Ovary (tissue), 9 donors: ENCODE data around the gene DNER. TPM values are rescaled to one million over a fixed set of nuclear protein-coding genes. Genes with fewer than 3 reads are reported as not detected.

Experiments
- DNase-seq, 5 donors: peaks; one replicate each; pipeline ENCODE4 v3.0.0-alpha.2; 2019 to 2020
- H3K27ac ChIP-seq, 2 donors: fragments of 200-600 bp; one replicate each; pipeline versions ENCODE4 v1.5.1 to v1.8.0; 2019 to 2022
- H3K27me3 ChIP-seq: fragments of 200-600 bp; one replicate; pipeline ENCODE4 v1.8.0; 2022
- H3K36me3 ChIP-seq: fragments of 200-600 bp; sonication (generic); one replicate; pipeline ENCODE4 v1.5.1; 2019
- H3K4me1 ChIP-seq: one replicate; pipeline ENCODE4 v1.8.1; 2013; ENCODE audit warnings: mild to moderate bottlenecking, moderate library complexity; ENCODE audit not compliant: insufficient read depth
- H3K4me3 ChIP-seq: fragments of 200-600 bp; sonication (generic); one replicate; pipeline ENCODE4 v1.5.1; 2017
- H3K9me3 ChIP-seq, 2 donors: fragments of 200-600 bp in 1 of 2; sonication (generic) in 1 of 2; one replicate each; pipeline versions ENCODE4 v1.5.1 to v1.8.1; 2013 to 2019; ENCODE audit warnings: mild to moderate bottlenecking in 1 of 2, moderate library complexity in 1 of 2
- EP300 ChIP-seq: sonication (generic); formaldehyde crosslinking; IDR thresholded peaks from one replicate; pipeline ENCODE4 v1.6.1; 2017; ENCODE audit warnings: antibody characterized with exemption
- POLR2A ChIP-seq: fragments of 450-650 bp; IDR thresholded peaks from one replicate; pipeline ENCODE4 v1.6.1; 2017; ENCODE audit warnings: antibody characterized with exemption, mild to moderate bottlenecking, moderate library complexity
- WGBS, 3 donors: extraction: QIAGEN DNeasy Blood & Tissue Kit in 1 of 3; methylation state at CpG; one replicate each; pipeline versions ENCODE4 v1.1.5 to v1.1.7; 2013 to 2017; 5-methylcytosine and 5-hydroxymethylcytosine counted together
- intact Hi-C, 4 donors: fragments of 100-400 bp; cut with DNase I; formaldehyde crosslinking; loops; one replicate each; pipeline versions ENCODE4 v1.11.0 to v1.15.1; 2022 to 2023
- polyA plus RNA-seq, 2 donors: library from polyadenylated mRNA; stranded (reverse); fragments of 200-250 nt in 1 of 2; fragments of 350-450 nt in 1 of 2; fragmentation: Illumina TruSeq in 1 of 2; extraction: RNeasy Lipid Tissue Mini Kit (QIAGEN cat#74804) in 1 of 2; gene quantifications; one replicate each; pipeline ENCODE4 v1.2.3, GENCODE V29; 2013 to 2014
- total RNA-seq, 7 donors: library from RNA; depleted of rRNA in 2 of 7; stranded (reverse); fragments of >200 nt in 2 of 7; fragmentation: NEBNext Ultra II Directional in 3 of 7; extraction: Animal tissue kit (Norgen Biotek cat#: 25700) in 3 of 7; gene quantifications; one replicate each; pipeline versions ENCODE4 v1.1.0 to v1.2.4, GENCODE V29; 2016 to 2023
- TF ChIP-seq, protein P1 (sequence below), 3 donors: fragments of 450-650 bp in 2 of 3; fragments of 200-600 bp in 1 of 3; IDR thresholded peaks; one replicate each; pipeline versions ENCODE4 v1.5.1 to v1.8.0; 2016 to 2022; ENCODE audit warnings: antibody characterized with exemption in 3 of 3, mild to moderate bottlenecking in 1 of 3
- donor health status: DM: no; HTN: no; CAD: no; lungs with moderate emphysema.
- donor health status: DM: no; HTN: no; CAD: no.
- donor health status: Bipolar disorder and iron deficiency.
- donor health status: DM: yes; HTN: yes; CAD: no.
- donor health status: DM: no; HTN: no; CAD: no.
- donor health status: DM: yes; HTN: yes; CAD: no.

Gene DNER
- total and polyA plus RNA-seq, 9 donors, result 0.17 to 2.7 (median 1.2) TPM; not detected in 1

DNA sequence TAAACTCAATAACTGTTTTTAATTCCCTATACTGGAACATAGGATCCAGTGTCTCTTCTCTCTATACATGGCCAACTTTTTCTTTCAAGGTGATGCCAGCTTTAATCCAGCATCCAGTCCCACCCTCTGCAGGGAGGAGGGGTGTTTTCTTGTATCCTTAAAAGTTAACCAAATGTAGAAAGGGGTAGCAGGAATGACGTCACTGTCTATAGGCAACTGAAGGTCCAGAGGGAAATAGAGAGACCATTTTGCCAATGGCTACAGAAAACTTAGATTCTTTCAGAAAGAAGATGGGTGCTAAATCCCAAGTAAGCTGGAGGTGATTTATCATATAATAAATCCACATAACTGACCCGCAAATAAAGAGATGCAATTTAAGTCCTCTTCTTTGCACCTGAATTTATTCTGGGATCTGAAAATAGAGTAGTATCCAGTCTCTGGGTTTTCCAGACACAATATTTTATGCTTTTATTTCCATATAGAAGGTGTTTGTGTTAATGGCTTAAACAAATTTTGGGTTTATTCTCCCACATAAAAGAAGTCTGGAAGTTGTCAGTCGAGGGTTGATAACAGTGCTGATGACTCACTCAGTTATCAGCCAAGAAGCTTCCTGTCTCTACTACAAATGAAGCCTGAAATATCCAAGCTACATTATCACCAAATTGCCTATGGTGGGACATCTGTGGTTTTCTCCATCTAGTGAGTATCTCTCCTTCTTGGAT lies 5.7 kb upstream of the DNER start:
- intact Hi-C loops, result no loop called here
- TF ChIP-seq, protein P1, sequence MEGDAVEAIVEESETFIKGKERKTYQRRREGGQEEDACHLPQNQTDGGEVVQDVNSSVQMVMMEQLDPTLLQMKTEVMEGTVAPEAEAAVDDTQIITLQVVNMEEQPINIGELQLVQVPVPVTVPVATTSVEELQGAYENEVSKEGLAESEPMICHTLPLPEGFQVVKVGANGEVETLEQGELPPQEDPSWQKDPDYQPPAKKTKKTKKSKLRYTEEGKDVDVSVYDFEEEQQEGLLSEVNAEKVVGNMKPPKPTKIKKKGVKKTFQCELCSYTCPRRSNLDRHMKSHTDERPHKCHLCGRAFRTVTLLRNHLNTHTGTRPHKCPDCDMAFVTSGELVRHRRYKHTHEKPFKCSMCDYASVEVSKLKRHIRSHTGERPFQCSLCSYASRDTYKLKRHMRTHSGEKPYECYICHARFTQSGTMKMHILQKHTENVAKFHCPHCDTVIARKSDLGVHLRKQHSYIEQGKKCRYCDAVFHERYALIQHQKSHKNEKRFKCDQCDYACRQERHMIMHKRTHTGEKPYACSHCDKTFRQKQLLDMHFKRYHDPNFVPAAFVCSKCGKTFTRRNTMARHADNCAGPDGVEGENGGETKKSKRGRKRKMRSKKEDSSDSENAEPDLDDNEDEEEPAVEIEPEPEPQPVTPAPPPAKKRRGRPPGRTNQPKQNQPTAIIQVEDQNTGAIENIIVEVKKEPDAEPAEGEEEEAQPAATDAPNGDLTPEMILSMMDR (IDR thresholded peaks at IDR 0.05), result no peak
- TF ChIP-seq EP300, result no peak
- TF ChIP-seq POLR2A, result no peak
- Histone ChIP-seq H3K36me3 (no peaks in the 10 kb centered on the region), H3K4me3 (no peak overlapping the region), H3K4me1 (peaks cover under 1% of the 10 kb centered on the region), H3K9me3 (no peaks in the 10 kb centered on the region), H3K27ac (no peak overlapping the region), H3K27me3 (no peaks in the 10 kb centered on the region)
- WGBS, 3 donors, result 47 to 51% (median 51%) methylated on average over 3 of the region's 3 CpGs
- DNase-seq, result no peak

DNA sequence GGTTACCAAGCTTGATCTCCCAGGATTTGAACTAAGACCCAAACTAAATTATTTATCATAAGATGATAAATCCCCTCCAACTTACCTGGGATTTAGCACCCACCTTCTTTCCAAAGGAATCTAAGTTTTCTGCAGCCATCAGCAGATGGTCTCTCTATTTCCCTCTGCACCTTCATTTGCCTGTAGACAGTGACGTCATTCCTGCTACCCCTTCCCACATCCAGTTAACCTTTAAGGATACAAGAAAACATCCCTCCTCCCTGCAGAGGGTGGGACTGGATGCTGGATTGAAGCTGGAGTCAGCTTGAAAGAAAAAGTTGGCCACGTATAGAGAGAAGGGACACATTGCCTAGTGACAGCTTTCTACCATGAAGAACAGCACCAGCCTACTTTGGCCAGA lies 3.7 kb upstream of the DNER start:
- Histone ChIP-seq H3K9me3 (no peaks in the 10 kb centered on the region), H3K4me1 (peaks cover 10% of the 10 kb centered on the region), H3K36me3 (no peaks in the 10 kb centered on the region), H3K27ac (no peak overlapping the region), H3K27me3 (peaks cover 3% of the 10 kb centered on the region), H3K4me3 (no peak overlapping the region)
- TF ChIP-seq POLR2A, result no peak
- TF ChIP-seq, protein P1 (IDR thresholded peaks at IDR 0.05), result no peak
- no peak for TF ChIP-seq EP300
- no peak for DNase-seq
- intact Hi-C loops, result no loop called here
- WGBS, 3 donors, result 37 to 49% (median 41%) methylated on average over 2 of the region's 2 CpGs

DNA sequence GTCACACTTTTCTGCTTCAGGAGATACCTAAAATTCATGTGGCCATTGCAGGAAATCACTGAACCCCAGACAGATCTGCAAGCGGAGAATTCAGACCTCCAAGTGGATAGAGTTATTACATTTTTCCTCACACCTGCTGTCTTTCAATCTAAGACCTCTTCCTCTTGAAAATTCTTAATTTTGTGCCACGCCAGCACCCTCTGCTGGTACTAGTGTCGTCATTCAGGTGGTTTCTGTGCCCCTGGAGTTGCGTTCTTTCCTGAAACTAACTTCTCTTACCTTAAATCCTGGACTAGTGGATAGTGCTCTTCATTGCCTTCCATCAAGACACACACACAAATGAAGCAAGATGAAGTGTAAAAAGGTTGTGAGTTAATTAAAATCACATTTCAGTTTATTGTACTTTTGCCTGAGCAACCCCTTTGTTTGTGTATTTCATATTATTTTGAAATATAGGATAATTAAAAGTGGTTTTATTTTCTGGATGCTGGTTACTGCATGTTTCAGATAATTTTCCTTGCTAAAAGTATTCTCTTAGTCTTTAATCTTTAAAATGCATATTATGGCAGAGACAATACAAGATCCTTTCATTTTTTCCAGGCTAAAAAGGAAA lies 1.6 kb upstream of the DNER start:
- peaks cover 3% of the 10 kb centered on the region for H3K27me3 ChIP-seq

DNA sequence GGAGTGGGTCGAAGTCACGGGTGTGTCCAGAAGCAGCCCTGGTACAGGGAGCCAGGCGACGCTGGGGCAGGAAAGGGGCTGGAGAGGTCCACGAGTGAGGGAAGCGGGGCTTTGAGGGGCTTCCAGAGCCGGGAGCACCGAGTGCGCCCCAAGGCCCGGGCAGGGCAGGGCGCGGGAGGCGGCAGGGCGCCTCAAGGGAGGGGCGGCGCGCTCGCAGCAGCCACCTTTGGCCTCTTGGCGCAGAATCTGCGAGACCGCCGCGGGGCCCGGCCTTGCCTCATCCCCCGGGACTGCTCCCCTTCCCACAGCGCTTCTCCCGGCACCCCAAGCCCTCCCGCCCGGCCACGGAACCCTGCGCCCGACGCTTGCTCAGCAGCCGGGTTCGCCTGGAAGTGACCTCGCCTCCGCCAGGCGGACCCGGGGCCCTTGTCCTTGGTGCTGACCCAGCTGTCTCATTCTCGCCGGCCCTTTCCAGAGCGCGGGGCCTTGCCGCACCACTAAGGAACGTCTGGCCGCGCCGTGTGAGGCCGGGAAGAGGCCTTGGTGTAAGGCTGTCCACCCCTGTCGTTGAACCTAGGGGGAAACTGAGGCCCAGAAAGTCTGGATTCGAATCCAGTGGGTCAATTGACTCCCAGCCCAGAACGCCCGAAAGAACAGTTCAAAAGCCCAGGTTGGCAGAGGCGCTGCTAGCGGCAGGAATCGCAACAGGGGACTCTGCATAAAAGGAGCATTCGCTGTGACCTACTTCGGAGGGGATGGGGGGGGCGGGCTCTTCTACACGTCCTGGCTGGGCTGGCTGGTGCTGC lies 584 bp upstream of the DNER start:
- H3K9me3 ChIP-seq, result no peaks in the 10 kb centered on the region
- peak in 2 of 5 donors; percentile 47 to 57 for DNase-seq
- TF ChIP-seq EP300, result no peak
- TF ChIP-seq POLR2A, result no peak
- TF ChIP-seq, protein P1 (IDR thresholded peaks at IDR 0.05), result no peak
- 1 to 2% (median 1%) methylated on average over 41 to 60 of the region's 60 CpGs for WGBS, 3 donors
- intact Hi-C loops, result no loop called here
- peak overlapping the region; percentile 18 for H3K4me3 ChIP-seq
- H3K27ac ChIP-seq, result no peak overlapping the region
- no peaks in the 10 kb centered on the region for H3K36me3 ChIP-seq
- peaks cover 3% of the 10 kb centered on the region for H3K27me3 ChIP-seq
- peaks cover 10% of the 10 kb centered on the region for H3K4me1 ChIP-seq

More for the DNA sequence above, 1.6 kb upstream of the DNER start:
- H3K9me3 ChIP-seq, result no peaks in the 10 kb centered on the region
- 7 to 16% (median 9%) methylated on average over 4 of the region's 4 CpGs for WGBS, 3 donors
- H3K27ac ChIP-seq, result no peak overlapping the region
- intact Hi-C loops, result no loop called here
- DNase-seq, result no peak
- peaks cover 10% of the 10 kb centered on the region for H3K4me1 ChIP-seq
- H3K36me3 ChIP-seq, result no peaks in the 10 kb centered on the region
- TF ChIP-seq, protein P1 (IDR thresholded peaks at IDR 0.05), result no peak
- TF ChIP-seq POLR2A (no peak), EP300 (no peak)
- no peak overlapping the region for H3K4me3 ChIP-seq
